ENCODE measurements around the gene WWTR1. TPM values are rescaled to one million over a fixed set of nuclear protein-coding genes. Genes with fewer than 3 reads are reported as not detected.

WWTR1 gene
- total RNA-seq, 1 donor from 2014 or later: 0.76 TPM

DNA sequence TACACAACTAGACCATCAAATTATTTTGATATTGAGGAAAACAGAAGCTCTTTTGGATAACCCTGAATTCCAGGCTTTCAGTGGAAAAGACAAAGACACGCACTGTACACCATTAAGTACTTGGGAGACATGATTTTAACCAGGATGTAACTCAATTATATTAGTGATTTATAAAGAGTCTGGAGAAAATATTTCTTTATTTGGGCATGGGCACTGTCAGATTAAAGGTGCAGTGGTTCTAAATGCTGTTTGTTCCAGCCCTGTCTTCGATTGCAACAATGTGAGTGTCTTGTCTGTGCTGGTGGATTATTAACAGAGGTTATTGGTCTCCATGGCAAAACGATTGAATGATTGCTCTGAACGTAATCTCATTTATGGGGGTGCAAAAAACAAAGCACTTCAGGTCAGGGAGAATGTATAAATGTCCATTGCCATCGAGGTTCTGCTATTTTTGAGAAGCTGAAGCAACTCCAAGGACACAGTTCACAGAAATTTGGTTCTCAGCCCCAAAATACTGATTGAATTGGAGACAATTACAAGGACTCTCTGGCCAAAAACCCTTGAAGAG, 183.5 kb downstream of the WWTR1 start, which contains the start of gene TM4SF4:
TSS of gene TM4SF4 (plus strand) at position 448 of the 568 bp plus-strand sequence. CDS start 181 bp downstream, outside the sequence.
- intact Hi-C loops (cut with micrococcal nuclease): no loop called here

DNA sequence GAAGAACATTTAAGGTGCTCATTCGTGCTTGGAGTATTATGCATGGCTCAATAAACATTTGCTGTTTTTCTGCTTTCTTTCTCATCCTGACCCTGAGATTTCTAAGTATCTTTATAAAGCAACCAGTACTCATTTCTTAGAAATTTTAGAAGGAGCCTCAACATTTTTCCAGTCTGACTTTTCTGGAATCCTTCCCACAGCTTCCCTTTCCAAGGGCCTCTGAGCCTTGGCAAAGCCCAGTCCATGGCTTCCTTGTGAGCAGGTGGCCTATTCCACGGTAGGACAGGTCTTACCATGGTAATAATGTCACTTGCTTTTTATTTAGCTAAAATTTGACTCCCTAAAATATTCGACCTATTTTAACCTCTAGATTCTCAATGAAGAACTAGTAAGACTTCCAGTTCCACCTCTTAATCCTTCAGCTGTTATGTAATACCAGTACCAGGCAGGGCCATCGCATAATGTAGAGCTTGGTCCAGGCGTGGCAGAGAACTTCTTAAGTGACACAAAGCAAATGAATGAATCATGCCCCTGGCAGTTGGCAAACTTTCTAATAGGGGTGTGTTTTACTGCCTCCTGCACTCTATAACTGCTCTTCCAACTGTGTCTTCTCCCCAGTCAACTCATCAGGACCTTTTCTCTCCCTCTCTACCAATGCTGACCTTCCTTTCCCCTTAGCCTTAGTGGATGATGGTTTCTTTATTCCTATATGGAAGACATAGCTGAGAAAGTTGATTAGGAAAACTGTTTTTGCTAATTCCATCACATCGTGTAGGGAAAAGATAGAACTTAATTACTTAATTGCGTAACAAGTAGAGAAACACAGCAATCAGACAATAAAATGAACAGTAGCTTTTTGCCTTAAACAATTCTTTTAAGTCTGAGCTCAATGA, 184.2 kb downstream of the WWTR1 start:
- intact Hi-C loops (cut with micrococcal nuclease): no loop called here

DNA sequence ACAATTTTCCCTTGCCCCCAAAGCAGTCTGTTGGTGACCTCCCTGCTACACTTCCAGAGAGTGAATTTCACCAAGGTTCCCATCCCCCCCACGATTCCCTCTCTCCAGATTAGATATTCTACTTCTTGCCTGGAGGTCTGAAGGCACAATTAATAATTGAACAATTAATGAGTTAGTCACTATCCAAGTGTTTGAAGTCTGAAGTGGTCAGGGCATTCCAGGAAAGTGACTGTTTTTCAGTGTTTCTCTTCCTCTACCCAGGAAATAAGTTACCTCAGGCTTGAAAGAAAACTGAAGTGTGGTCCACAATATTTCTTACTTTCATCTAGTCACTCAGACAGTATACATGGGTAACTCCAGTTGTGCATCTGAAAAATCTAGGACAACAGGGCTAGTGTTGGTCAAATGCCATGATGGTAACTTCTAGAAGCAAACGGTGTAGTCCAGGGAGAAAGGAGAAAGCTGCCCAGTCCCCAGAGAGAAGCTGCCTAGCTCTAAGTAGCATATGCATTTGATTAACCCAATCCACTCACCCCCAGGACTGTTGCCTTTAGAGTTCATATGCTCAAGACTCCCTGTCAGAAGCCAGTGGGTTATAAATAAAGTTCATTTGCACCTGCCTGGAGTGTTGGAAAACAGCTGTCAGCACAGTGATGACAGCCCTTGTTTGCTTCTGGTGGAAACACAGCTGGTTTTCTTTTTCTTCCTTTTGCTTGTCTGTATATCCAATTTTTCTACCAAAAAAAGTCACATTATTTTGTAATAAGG, 185.6 kb downstream of the WWTR1 start:
- intact Hi-C loops (cut with micrococcal nuclease): no loop called here

DNA sequence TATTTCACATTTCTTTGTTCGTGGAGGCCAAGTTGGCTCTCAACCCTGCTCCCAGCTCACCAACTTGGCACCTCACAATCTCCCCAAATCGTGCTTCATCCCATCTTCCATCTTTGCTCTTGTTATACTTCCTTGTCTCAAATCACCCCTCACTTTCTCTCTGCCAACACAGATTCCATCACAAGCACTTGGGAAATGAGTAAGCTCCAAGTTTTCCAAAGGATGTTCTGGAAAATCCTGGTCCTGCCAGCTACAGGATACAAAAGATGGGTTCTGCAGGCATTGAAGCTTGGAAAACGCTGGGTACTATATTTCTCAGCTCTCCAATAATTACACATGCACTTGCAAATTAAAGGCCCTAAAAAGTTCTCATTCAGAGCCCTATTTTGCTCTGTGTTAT, 187.4 kb downstream of the WWTR1 start:
- intact Hi-C loops (cut with micrococcal nuclease): no loop called here

DNA sequence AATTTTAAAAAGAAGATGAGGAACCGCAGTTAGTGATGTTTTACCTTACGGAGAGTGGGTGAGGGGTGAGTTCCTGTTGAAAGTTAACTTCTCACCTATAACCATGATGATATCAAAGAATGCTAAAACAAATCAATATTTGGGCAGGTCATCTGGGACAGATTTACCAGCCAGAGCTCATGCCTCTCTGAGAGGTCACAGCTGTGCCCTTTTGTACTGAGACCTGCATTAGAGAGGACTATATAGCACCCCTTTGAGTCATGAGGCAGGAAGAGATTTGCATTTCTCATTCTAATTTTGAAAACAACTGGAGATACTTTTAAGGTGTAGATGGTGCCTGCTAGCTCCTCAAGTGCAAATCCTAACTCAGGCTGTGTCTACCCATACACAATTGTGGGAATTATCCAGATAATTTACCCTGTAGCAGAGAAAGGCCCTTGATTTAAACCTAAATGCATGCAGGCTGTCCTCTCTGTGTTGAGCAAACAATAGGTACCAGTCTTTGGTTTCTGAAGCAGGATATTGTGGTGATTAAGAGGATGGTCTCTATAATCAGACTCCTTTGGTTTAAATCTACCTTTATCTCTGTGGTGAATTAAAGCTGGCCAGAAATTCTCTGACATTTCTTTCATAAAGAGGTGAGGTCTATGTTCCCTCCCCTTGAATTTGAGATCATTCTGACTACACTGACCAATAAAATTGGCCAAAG, 189.2 kb downstream of the WWTR1 start:
- intact Hi-C loops (cut with micrococcal nuclease): no loop called here

Other genes with a start within 250 kb of the WWTR1 start
- not detected in 2 replicates for gene TM4SF4, start 183.3 kb downstream of the WWTR1 start, total RNA-seq
- 34.2 and 35.8 TPM in 2 replicates for gene COMMD2, start 94.5 kb upstream of the WWTR1 start, total RNA-seq
- not detected in 2 replicates for gene ANKUB1, start 134.5 kb upstream of the WWTR1 start, total RNA-seq
- 39.3 and 45.9 TPM in 2 replicates for gene RNF13, start 155.2 kb upstream of the WWTR1 start, total RNA-seq